Panc1 (cell line): ENCODE measurements around the gene C2orf76. TPM values are rescaled to one million over a fixed set of nuclear protein-coding genes. Genes with fewer than 3 reads are reported as not detected.

Experiments used
- ATAC-seq: fragments of 200-7000 bp; cut with Tn5 transposase; 2 replicates; pipeline ENCODE4 v1.9.1; 2020; ENCODE audit warnings: mild to moderate bottlenecking, moderate library complexity
- BruUV-seq: library from RNA; stranded (reverse); fragments of 400-500 nt; replicated peaks from 2 replicates; lab custom pipeline; 2021; lab: Mats Ljungman, UMichigan
- CTCF ChIA-PET: fragments of 300-600 bp; sonication (Branson Sonifier 250); formaldehyde crosslinking; loops from one replicate; lab custom pipeline; 2022; ENCODE audit warnings: antibody characterized with exemption; lab: Charles Lee
- POLR2A ChIA-PET: fragments of 300-600 bp; sonication (Branson Sonifier 250); formaldehyde crosslinking; loops from one replicate; lab custom pipeline; 2022; ENCODE audit warnings: antibody characterized with exemption; lab: Charles Lee
- DNase-seq: peaks from one replicate; pipeline ENCODE4 v3.0.0-alpha.2; 2010; ENCODE audit warnings: low read depth, low spot score
- H3K27ac ChIP-seq: 2 replicates; pipeline ENCODE4 v1.5.1; 2011; ENCODE audit warnings: mild to moderate bottlenecking, low read length, inconsistent platforms
- H3K27me3 ChIP-seq: fragments of 200-500 bp; sonication (Bioruptor generic); 2 replicates; pipeline ENCODE4 v1.6.0; 2014; ENCODE audit warnings: low read length, inconsistent platforms; ENCODE audit not compliant: control insufficient read depth, insufficient read depth
- H3K36me3 ChIP-seq: fragments of 200-500 bp; sonication (Bioruptor generic); 2 replicates; pipeline ENCODE4 v1.5.1; 2014; ENCODE audit warnings: inconsistent platforms, mild to moderate bottlenecking, low read length, moderate library complexity; ENCODE audit not compliant: control insufficient read depth, insufficient read depth
- H3K4me1 ChIP-seq: 2 replicates; pipeline ENCODE4 v1.5.1; 2011; ENCODE audit warnings: inconsistent platforms, mild to moderate bottlenecking, low read length, moderate library complexity; ENCODE audit not compliant: control insufficient read depth, insufficient read depth
- H3K4me3 ChIP-seq, 2 experiments: 2 replicates each; pipeline ENCODE4 v1.5.1; 2011 to 2012; ENCODE audit warnings: low read depth in 2 of 2, low read length in 2 of 2, mild to moderate bottlenecking in 2 of 2, inconsistent platforms in 1 of 2, moderate library complexity in 1 of 2
- H3K9me3 ChIP-seq: fragments of 200-500 bp; sonication (Bioruptor generic); 2 replicates; pipeline ENCODE4 v1.5.1; 2014; ENCODE audit warnings: low read depth, mild to moderate bottlenecking, inconsistent platforms, low read length, moderate library complexity; ENCODE audit not compliant: control insufficient read depth, insufficient read depth
- POLR2AphosphoS5 ChIP-seq: IDR thresholded peaks from 2 replicates; pipeline ENCODE4 v1.6.1; 2012; ENCODE audit warnings: mild to moderate bottlenecking, low read depth, low read length, moderate library complexity
- REST ChIP-seq, 2 experiments: IDR thresholded peaks; 2 replicates each; pipeline ENCODE4 v1.6.1; 2011 to 2012; ENCODE audit warnings: low read depth in 2 of 2, control low read depth in 1 of 2, low read length in 1 of 2, mild to moderate bottlenecking in 1 of 2, moderate library complexity in 1 of 2; ENCODE audit not compliant: insufficient read depth in 1 of 2
- SIN3A ChIP-seq: IDR thresholded peaks from 2 replicates; pipeline ENCODE4 v1.6.1; 2012; ENCODE audit warnings: low read depth, mild to moderate bottlenecking, low read length, moderate library complexity, borderline replicate concordance; ENCODE audit not compliant: insufficient read depth
- TCF7L2 ChIP-seq: IDR thresholded peaks from 2 replicates; pipeline ENCODE4 v1.6.1; 2011; ENCODE audit warnings: mild to moderate bottlenecking, low read depth, low read length, inconsistent platforms
- in situ Hi-C: cut with HindIII; loops from 2 replicates; pipeline ENCODE4 v1.10.0; 2016; ENCODE audit warnings: low sequenced_read_pairs, low pct_unique_long_range_greater_than_20kb
- intact Hi-C: fragments of 100-400 bp; cut with micrococcal nuclease; formaldehyde crosslinking; loops from one replicate; pipeline ENCODE4 v1.10.0; 2022; ENCODE audit not compliant: unreplicated experiment
- total RNA-seq: library from RNA; stranded (reverse); gene quantifications from one replicate; pipeline ENCODE4 v1.2.1, GENCODE V29; 2021; ENCODE audit not compliant: unreplicated experiment
- TF ChIP-seq, protein P1 (sequence below): fragments of 450-650 bp; IDR thresholded peaks from 2 replicates; pipeline ENCODE4 v1.5.1; 2017; ENCODE audit warnings: mild to moderate bottlenecking

The C2orf76 gene
- total RNA-seq, 1 experiment from 2014 or later, result 22.7 TPM

DNA sequence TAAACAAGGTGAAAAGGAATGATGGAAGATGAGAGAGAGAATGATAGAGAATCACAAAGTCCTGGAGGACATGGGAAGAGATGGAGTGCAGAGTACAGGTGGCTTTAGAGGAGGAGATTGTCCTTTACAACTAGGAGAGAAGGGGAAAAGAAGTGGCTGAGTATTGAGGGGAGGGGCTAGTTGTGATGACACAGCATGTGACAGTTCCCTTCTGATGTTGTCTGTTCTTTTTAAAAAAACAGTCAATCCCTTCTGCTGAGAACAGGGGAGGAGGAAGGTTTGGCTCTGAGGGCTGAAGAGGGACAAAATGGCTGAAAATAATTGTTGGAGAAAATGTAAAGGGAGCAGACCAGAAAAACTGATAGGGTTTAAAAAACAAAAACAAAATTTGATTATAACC lies 99.0 kb downstream of the C2orf76 start:
- Histone ChIP-seq H3K27ac (no peak overlapping the region), H3K9me3 (no peaks in the 10 kb centered on the region), H3K4me1 (no peaks in the 10 kb centered on the region), H3K27me3 (no peaks in the 10 kb centered on the region), H3K36me3 (no peaks in the 10 kb centered on the region), H3K4me3 (no peak overlapping the region)
- TF ChIP-seq POLR2AphosphoS5 (no peak), SIN3A (no peak), TCF7L2 (no peak), REST (IDR thresholded peaks at IDR 0.05; ENCODE audit: insufficient read depth in 1 of 2, low read depth in 2 of 2, low read length in 1 of 2) (no peak)
- TF ChIP-seq, protein P1, sequence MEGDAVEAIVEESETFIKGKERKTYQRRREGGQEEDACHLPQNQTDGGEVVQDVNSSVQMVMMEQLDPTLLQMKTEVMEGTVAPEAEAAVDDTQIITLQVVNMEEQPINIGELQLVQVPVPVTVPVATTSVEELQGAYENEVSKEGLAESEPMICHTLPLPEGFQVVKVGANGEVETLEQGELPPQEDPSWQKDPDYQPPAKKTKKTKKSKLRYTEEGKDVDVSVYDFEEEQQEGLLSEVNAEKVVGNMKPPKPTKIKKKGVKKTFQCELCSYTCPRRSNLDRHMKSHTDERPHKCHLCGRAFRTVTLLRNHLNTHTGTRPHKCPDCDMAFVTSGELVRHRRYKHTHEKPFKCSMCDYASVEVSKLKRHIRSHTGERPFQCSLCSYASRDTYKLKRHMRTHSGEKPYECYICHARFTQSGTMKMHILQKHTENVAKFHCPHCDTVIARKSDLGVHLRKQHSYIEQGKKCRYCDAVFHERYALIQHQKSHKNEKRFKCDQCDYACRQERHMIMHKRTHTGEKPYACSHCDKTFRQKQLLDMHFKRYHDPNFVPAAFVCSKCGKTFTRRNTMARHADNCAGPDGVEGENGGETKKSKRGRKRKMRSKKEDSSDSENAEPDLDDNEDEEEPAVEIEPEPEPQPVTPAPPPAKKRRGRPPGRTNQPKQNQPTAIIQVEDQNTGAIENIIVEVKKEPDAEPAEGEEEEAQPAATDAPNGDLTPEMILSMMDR, result no peak
- in situ Hi-C loops, result no loop called here
- BruUV-seq, result no TSS peak
- no peak for DNase-seq
- intact Hi-C loops, result no loop called here
- no peak for ATAC-seq
- ChIA-PET CTCF (no interaction called here), POLR2A (no interaction called here)

DNA sequence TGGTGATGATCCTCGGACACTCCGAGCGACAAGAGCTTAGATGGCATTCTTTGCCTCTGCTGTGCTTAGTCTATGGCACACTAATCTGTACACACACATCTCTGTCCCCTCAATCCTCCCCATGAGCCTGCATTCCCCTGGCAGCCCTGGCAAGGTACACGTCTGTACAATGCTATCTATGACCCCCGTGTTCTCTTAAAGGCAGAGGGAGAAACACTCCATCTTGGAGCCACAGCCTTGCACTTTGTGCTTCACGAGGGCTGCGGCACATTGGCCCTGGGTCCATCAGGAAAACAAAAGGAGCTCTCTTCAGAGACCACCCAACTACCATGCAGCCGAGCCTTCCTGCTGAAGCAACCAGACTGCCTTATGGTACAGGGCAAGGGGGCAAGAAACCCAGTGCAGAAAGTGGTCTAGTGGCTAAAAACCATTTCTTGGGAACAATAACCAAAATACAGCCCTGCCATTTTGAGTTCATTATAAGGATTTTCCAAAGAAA lies 100.5 kb downstream of the C2orf76 start:
- BruUV-seq, result no TSS peak
- ATAC-seq, result no peak
- H3K36me3 ChIP-seq, result no peaks in the 10 kb centered on the region
- DNase-seq, result no peak
- CTCF ChIA-PET, result interaction anchor here (0.6 kb wide), 1 partner anchor 385 kb away, joined by 4 read pairs; no protein-coding TSS in a partner anchor
- TF ChIP-seq TCF7L2 (no peak), POLR2AphosphoS5 (no peak), REST (IDR thresholded peaks at IDR 0.05; ENCODE audit: insufficient read depth in 1 of 2, low read depth in 2 of 2, low read length in 1 of 2) (no peak), SIN3A (no peak)
- TF ChIP-seq, protein P1, result no peak
- in situ Hi-C loops, result no loop called here
- no peaks in the 10 kb centered on the region for H3K27me3 ChIP-seq
- POLR2A ChIA-PET, result interaction anchor here (0.5 kb wide), 1 partner anchor 22 kb away, joined by 3 read pairs; no protein-coding TSS in a partner anchor
- no peak overlapping the region for H3K27ac ChIP-seq
- no peaks in the 10 kb centered on the region for H3K4me1 ChIP-seq
- intact Hi-C loops, result no loop called here
- H3K4me3 ChIP-seq, result no peak overlapping the region
- no peaks in the 10 kb centered on the region for H3K9me3 ChIP-seq
